Gastroesophageal sphincter (tissue), 3 donors: Measurements from ENCODE around the gene GPRC5B.

ENCODE experiments used
- EP300 ChIP-seq: sonication (generic); formaldehyde crosslinking; IDR thresholded peaks from one replicate; pipeline ENCODE4 v1.6.1; 2017; ENCODE audit warnings: antibody characterized with exemption, mild to moderate bottlenecking
- POLR2A ChIP-seq, 2 donors: fragments of 450-650 bp; IDR thresholded peaks; one replicate each; pipeline ENCODE4 v1.6.1; 2017; ENCODE audit warnings: antibody characterized with exemption in 2 of 2, mild to moderate bottlenecking in 2 of 2, moderate library complexity in 1 of 2
- POLR2AphosphoS5 ChIP-seq: sonication (generic); formaldehyde crosslinking; IDR thresholded peaks from one replicate; pipeline ENCODE4 v1.6.1; 2017; ENCODE audit warnings: antibody characterized with exemption
- TF ChIP-seq, protein P1 (sequence below), 4 experiments: fragments of 200-600 bp in 2 of 4; fragments of 450-650 bp in 2 of 4; sonication (generic) in 1 of 4; IDR thresholded peaks; one replicate each; pipeline ENCODE4 v1.5.1; 2017 to 2019; ENCODE audit warnings: antibody characterized with exemption in 4 of 4, mild to moderate bottlenecking in 2 of 4, moderate library complexity in 2 of 4

DNA sequence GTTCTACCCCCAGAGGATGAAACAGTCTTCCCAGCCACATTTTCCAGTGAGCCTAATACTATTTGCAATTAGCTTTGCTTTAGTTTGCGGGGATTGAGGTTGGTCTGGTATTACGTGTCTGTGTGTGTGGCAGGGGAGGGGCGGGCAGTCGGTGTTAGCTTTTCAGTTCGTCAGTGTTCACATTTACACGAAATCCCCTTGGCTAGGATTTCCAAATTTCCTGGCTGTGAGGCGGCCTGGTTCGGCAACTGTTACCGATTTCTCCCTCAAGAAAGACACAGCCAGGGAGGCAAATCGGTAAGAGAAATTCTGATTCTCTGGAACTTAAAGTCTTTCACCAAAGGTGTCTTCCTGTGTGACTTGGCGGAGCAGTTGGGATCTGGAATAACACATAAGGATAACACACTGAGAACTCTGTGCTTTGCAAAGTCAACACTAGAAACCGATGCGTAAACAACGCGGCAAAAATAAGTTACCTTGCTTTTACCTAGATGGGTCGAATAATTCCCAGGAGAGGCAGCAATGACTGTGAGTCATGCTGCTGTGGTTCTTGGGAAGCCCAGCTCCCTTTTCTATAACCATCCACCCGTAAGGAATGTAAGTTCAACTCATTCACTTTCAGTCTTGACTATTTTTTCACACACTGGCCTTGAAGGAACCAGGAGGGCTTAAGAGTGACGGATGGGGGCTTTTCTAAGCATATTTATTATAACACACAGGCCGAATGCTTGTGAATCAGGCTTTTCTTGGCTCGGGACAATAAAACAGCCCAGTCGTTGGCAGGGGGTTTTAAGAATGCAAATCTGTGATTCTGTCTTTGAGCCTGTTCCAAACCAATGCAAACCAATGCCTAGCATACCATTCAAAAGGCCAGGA lies 24.2 kb downstream of the GPRC5B start:
- TF ChIP-seq EP300 (no peak), POLR2A (IDR thresholded peaks at IDR 0.05) (no peak), POLR2AphosphoS5 (no peak)
- TF ChIP-seq, protein P1, sequence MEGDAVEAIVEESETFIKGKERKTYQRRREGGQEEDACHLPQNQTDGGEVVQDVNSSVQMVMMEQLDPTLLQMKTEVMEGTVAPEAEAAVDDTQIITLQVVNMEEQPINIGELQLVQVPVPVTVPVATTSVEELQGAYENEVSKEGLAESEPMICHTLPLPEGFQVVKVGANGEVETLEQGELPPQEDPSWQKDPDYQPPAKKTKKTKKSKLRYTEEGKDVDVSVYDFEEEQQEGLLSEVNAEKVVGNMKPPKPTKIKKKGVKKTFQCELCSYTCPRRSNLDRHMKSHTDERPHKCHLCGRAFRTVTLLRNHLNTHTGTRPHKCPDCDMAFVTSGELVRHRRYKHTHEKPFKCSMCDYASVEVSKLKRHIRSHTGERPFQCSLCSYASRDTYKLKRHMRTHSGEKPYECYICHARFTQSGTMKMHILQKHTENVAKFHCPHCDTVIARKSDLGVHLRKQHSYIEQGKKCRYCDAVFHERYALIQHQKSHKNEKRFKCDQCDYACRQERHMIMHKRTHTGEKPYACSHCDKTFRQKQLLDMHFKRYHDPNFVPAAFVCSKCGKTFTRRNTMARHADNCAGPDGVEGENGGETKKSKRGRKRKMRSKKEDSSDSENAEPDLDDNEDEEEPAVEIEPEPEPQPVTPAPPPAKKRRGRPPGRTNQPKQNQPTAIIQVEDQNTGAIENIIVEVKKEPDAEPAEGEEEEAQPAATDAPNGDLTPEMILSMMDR (IDR thresholded peaks at IDR 0.05) = no peak
